MM.1S (cell line): ENCODE data around the gene PNPLA6.

ENCODE experiments used
- DNase-seq: peaks from one replicate; pipeline ENCODE4 v3.0.0-alpha.2; 2015
- H2AFZ ChIP-seq: fragments of 300-600 bp; sonication (generic); 2 replicates; pipeline ENCODE4 v1.6.0; 2016; ENCODE audit warnings: antibody characterized with exemption, low read length
- H3F3A ChIP-seq: fragments of 300-600 bp; sonication (generic); 2 replicates; pipeline ENCODE4 v1.6.1; 2016; ENCODE audit warnings: mild to moderate bottlenecking, antibody characterized with exemption, low read length, moderate library complexity, mixed read lengths; ENCODE audit not compliant: insufficient read depth
- H3K27ac ChIP-seq: fragments of 300-600 bp; sonication (generic); 2 replicates; pipeline ENCODE4 v1.5.1; 2016; ENCODE audit warnings: mild to moderate bottlenecking, low read length
- H3K27me3 ChIP-seq: fragments of 300-600 bp; sonication (generic); replicated peaks from 2 replicates; pipeline ENCODE4 v1.6.0; 2016; ENCODE audit warnings: low read length; ENCODE audit not compliant: insufficient read depth
- H3K36me3 ChIP-seq: fragments of 300-600 bp; sonication (generic); replicated peaks from 2 replicates; pipeline ENCODE4 v1.6.1; 2016; ENCODE audit warnings: mild to moderate bottlenecking, low read length, mixed read lengths; ENCODE audit not compliant: insufficient read depth
- H3K4me1 ChIP-seq: fragments of 300-600 bp; sonication (generic); 2 replicates; pipeline ENCODE4 v1.6.1; 2016; ENCODE audit warnings: low read length, mixed read lengths
- H3K4me2 ChIP-seq: fragments of 300-600 bp; sonication (generic); 2 replicates; pipeline ENCODE4 v1.6.0; 2016; ENCODE audit warnings: low read depth, low read length
- H3K4me3 ChIP-seq: fragments of 300-600 bp; sonication (generic); 2 replicates; pipeline ENCODE4 v1.5.1; 2016; ENCODE audit warnings: low read length, mixed read lengths
- H3K79me2 ChIP-seq: fragments of 300-600 bp; sonication (generic); 2 replicates; pipeline ENCODE4 v1.6.1; 2016; ENCODE audit warnings: mixed run types, low read length, mixed read lengths
- H3K9ac ChIP-seq: fragments of 300-600 bp; sonication (generic); 2 replicates; pipeline ENCODE4 v1.6.1; 2016; ENCODE audit warnings: low read length, mixed read lengths
- H3K9me2 ChIP-seq: fragments of 300-600 bp; sonication (generic); replicated peaks from 2 replicates; pipeline ENCODE4 v1.6.1; 2016; ENCODE audit warnings: mild to moderate bottlenecking, low read length, mixed read lengths; ENCODE audit not compliant: insufficient read depth
- H3K9me3 ChIP-seq: fragments of 300-600 bp; sonication (generic); replicated peaks from 2 replicates; pipeline ENCODE4 v1.6.1; 2016; ENCODE audit warnings: mild to moderate bottlenecking, low read length, mixed read lengths; ENCODE audit not compliant: insufficient read depth
- H4K20me1 ChIP-seq: fragments of 300-600 bp; sonication (generic); 2 replicates; pipeline ENCODE4 v1.6.1; 2016; ENCODE audit warnings: mild to moderate bottlenecking, low read length, moderate library complexity, mixed read lengths; ENCODE audit not compliant: insufficient read depth
- EZH2 ChIP-seq: fragments of 300-600 bp; sonication (generic); optimal IDR thresholded peaks from 2 replicates; pipeline ENCODE3; 2017; ENCODE audit warnings: low read depth, mild to moderate bottlenecking, antibody characterized with exemption, low read length, mixed read lengths
- EZH2phosphoT487 ChIP-seq: fragments of 300-600 bp; sonication (generic); IDR thresholded peaks from 2 replicates; pipeline ENCODE4 v1.6.1; 2018; ENCODE audit warnings: antibody characterized with exemption, low read length
- TF ChIP-seq, protein P1 (sequence below): fragments of 300-600 bp; sonication (generic); IDR thresholded peaks from 2 replicates; pipeline ENCODE4 v1.5.1; 2016; ENCODE audit warnings: antibody characterized with exemption, low read length, mixed read lengths

PNPLA6 gene

DNA sequence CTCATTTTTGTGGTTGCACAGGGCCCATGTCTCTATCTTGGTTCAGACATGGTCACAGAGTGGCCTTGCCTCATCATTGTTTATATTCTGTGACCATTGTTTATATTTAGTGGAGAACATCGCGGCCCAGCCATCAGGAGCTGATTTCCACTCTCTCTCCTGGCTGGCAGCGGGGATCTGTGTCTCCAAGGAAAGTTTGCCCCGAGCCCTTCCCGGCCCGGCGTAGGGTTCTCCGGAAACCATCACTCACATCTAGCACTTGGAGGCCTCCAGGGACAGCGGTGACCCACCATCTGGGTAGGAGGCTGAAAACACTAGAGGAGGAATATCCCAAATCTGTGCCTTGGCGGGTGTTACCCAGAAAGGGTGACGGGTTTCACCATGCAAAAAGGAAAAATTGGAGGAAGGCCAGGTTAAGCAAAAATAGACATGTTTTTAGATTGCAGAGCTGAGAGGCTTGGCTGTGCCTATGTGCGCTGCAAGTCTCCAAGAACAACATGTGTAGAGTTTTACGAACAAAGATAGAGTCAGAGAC lies 20.3 kb upstream of the PNPLA6 start:
- TF ChIP-seq EZH2 (no peak), EZH2phosphoT487 (no peak)
- TF ChIP-seq, protein P1, sequence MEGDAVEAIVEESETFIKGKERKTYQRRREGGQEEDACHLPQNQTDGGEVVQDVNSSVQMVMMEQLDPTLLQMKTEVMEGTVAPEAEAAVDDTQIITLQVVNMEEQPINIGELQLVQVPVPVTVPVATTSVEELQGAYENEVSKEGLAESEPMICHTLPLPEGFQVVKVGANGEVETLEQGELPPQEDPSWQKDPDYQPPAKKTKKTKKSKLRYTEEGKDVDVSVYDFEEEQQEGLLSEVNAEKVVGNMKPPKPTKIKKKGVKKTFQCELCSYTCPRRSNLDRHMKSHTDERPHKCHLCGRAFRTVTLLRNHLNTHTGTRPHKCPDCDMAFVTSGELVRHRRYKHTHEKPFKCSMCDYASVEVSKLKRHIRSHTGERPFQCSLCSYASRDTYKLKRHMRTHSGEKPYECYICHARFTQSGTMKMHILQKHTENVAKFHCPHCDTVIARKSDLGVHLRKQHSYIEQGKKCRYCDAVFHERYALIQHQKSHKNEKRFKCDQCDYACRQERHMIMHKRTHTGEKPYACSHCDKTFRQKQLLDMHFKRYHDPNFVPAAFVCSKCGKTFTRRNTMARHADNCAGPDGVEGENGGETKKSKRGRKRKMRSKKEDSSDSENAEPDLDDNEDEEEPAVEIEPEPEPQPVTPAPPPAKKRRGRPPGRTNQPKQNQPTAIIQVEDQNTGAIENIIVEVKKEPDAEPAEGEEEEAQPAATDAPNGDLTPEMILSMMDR, result no peak
- Histone ChIP-seq H3K36me3 (no peaks in the 10 kb centered on the region), H3K79me2 (no peaks in the 10 kb centered on the region), H3K4me3 (no peak overlapping the region), H3K4me1 (peaks cover 3% of the 10 kb centered on the region; the same call in 1 of the 2 replicates), H3K9me2 (no peaks in the 10 kb centered on the region), H4K20me1 (no peaks in the 10 kb centered on the region), H3F3A (no peaks in the 10 kb centered on the region), H3K27me3 (peaks cover 65% of the 10 kb centered on the region), H3K9me3 (no peaks in the 10 kb centered on the region), H3K4me2 (peak overlapping the region; percentile 91; the same call in 1 of the 2 replicates), H2AFZ (peak overlapping the region; percentile 65), H3K27ac (no peak overlapping the region), H3K9ac (no peak overlapping the region)
- no peak for DNase-seq

DNA sequence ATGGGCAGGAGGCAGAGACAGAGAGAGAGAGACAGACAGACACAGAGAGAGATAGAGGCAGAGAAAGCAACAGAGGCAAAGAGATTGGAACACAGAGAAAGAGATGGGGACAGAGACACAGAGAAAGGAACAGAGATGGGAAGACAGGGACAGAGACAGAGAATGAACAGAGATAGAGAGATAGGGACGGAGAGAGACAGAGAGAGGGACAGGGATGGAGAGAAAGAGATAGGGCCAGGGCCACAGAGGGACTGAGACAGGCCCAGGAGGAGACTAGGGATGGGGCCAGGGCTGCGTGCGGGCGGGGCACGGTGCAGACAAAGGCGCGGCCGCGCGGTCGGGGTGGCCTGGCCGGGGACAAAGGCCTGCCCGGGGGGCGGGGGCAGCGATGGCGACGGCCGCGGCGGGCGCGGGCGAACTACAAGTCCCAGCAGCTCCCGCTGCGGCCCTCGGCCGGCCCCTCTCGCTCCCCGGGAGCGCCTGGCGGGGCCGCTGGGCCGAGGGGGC lies 19.8 kb upstream of the PNPLA6 start, which contains the start of gene ZNF358:
ZNF358 (plus strand) TSS at position 459 of the 507 bp plus-strand sequence. CDS start 3,140 bp downstream, outside the sequence.
- peak within 1 kb of the TSS; percentile 65 for H2AFZ ChIP-seq
- H3K4me3 ChIP-seq, result peak within 1 kb of the TSS; percentile 55
- H3K9me3 ChIP-seq, result no peaks in the 10 kb centered on the region
- H3K4me1 ChIP-seq, result peaks cover 3% of the 10 kb centered on the region; the same call in 1 of the 2 replicates
- H3K9ac ChIP-seq, result peak within 1 kb of the TSS; percentile 46; the same call in 1 of the 2 replicates
- no peaks in the 10 kb centered on the region for H3K79me2 ChIP-seq
- DNase-seq, result peak; percentile 53
- peaks cover 60% of the 10 kb centered on the region for H3K27me3 ChIP-seq
- peak within 1 kb of the TSS; percentile 91 for H3K4me2 ChIP-seq
- H3K9me2 ChIP-seq, result no peaks in the 10 kb centered on the region
- no peak within 1 kb of the TSS for H3K27ac ChIP-seq
- TF ChIP-seq, protein P1, result no peak
- TF ChIP-seq EZH2phosphoT487 (no peak), EZH2 (no peak)
- no peaks in the 10 kb centered on the region for H4K20me1 ChIP-seq
- H3F3A ChIP-seq, result no peaks in the 10 kb centered on the region
- no peaks in the 10 kb centered on the region for H3K36me3 ChIP-seq

DNA sequence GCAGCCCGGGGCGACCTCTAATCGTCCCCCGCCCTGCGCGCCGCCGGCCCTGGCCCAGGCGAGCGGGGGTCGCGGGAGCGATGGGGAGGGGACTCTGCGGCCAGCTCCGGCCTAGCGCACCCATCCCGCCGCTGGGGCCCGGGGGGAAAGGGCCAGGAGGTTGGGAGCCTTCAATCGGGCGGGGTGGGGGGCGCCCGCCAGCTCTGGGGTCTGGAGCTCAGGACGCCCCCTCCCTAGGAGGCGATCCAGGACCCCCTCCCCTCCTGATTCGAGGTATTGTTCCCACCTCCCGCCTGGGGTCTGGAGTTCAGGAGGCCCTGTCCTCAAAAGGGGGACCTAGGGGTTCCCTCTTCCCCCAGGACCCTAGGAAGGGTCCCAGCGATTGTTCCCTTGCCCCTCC lies 19.2 kb upstream of the PNPLA6 start:
- no peak for TF ChIP-seq EZH2phosphoT487
- TF ChIP-seq, protein P1, result no peak
- no peaks in the 10 kb centered on the region for H3F3A ChIP-seq

More for the DNA sequence above, 19.2 kb upstream of the PNPLA6 start:
- Histone ChIP-seq H2AFZ (peak overlapping the region; percentile 17; the same call in 1 of the 2 replicates), H4K20me1 (no peaks in the 10 kb centered on the region), H3K9ac (peak overlapping the region; percentile 46; the same call in 1 of the 2 replicates), H3K9me3 (no peaks in the 10 kb centered on the region), H3K4me1 (peaks cover 3% of the 10 kb centered on the region; the same call in 1 of the 2 replicates), H3K27ac (no peak overlapping the region), H3K27me3 (peaks cover 54% of the 10 kb centered on the region), H3K4me3 (peak overlapping the region; percentile 55), H3K9me2 (no peaks in the 10 kb centered on the region), H3K36me3 (no peaks in the 10 kb centered on the region), H3K4me2 (peak overlapping the region; percentile 53), H3K79me2 (no peaks in the 10 kb centered on the region)
- no peak for DNase-seq
